GM18505 (cell line): Measurements from ENCODE around the gene ANKS1B.
"Not testable (repeated sequence)": the region's sequence is repeated elsewhere in the genome, so short reads cannot be mapped to it uniquely, and the experiment has no call there.

ENCODE experiments used
- ATAC-seq: cut with Tn5 transposase; IDR thresholded peaks from one replicate; pipeline ENCODE4 v1.9.1; 2021; ENCODE audit not compliant: unreplicated experiment
- POLR2A ChIP-seq: IDR thresholded peaks from 4 replicates; pipeline ENCODE4 v1.6.1; 2011; ENCODE audit warnings: borderline replicate concordance; ENCODE audit not compliant: insufficient read depth, insufficient read length; ENCODE audit errors: extremely low read depth

The ANKS1B gene

GRCh38 chr12:99250091-99250490 is 734.6 kb downstream of the ANKS1B start:
- ATAC-seq: no peak
- TF ChIP-seq POLR2A: no peak

DNA sequence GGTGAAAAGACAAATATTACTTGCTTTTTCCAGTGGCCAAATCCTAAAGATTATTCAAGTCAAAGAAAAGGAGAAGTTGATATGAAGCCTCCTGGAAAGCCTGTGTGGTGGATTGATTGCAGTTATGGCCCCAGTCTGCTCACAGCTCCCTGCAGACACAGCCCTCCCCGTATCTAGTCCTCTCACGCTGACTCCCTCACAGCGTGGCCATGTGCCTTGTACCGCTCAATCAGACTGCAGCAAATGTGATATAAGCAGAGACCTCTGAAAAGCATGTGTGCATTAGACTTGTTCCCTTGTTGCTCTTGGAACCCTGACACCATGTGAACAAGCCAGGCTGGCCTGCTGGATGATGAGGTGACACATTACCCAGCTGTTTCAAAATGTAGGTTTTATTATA is 735.2 kb downstream of the ANKS1B start:
- no peak for ATAC-seq
- no peak for TF ChIP-seq POLR2A

GRCh38 chr12:99237907-99238538 is 746.7 kb downstream of the ANKS1B start:
- not testable (repeated sequence) for ATAC-seq

DNA sequence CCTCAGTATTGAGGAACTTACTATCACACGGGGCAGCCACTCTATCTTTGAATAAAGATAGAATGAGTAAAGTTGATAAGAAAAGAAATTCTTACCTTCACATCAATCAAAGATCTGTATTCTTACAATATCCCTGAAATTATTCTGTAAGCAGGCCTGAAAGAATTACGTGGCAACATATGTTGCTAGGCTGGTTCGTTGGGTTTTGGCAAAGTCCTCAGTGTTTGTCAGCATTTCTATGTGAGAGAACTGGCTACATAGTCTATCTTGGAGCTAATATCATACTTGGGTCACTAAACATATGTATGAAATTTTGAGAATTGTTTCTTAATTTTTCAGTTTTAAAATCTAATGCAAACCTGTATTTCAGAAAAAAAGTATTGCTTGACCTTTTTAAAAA is 749.4 kb downstream of the ANKS1B start:
- no peak for TF ChIP-seq POLR2A

GRCh38 chr12:99234702-99235101 is 750.0 kb downstream of the ANKS1B start:
- no peak for TF ChIP-seq POLR2A
- ATAC-seq: no peak

More for the DNA sequence above, 749.4 kb downstream of the ANKS1B start:
- ATAC-seq: no peak

GRCh38 chr12:99232324-99232723 is 752.4 kb downstream of the ANKS1B start:
- no peak for ATAC-seq
- no peak for TF ChIP-seq POLR2A

GRCh38 chr12:99231031-99231430 is 753.7 kb downstream of the ANKS1B start:
- no peak for ATAC-seq
- no peak for TF ChIP-seq POLR2A

GRCh38 chr12:99224237-99224636 is 760.5 kb downstream of the ANKS1B start:
- ATAC-seq: no peak
- TF ChIP-seq POLR2A: no peak

DNA sequence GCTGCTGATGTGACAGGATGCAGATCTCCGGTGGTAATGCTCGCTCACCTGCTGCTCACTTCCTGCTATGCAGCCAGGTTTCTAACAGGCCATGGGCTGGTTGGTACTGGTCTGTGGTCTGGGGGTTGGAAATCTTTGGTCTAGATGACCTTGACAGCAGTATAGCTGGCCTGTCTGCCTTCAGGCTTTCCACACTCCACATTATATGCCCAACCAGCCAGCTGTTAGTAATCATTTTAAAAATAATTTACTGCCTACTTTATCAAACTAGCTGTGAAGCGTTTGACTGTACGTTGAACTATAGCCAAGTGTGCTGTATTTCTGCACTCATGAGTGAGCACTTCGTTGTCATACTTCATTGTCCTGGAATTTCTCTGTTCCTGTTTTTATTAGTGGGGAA is 761.2 kb downstream of the ANKS1B start:
- no peak for ATAC-seq
- no peak for TF ChIP-seq POLR2A

DNA sequence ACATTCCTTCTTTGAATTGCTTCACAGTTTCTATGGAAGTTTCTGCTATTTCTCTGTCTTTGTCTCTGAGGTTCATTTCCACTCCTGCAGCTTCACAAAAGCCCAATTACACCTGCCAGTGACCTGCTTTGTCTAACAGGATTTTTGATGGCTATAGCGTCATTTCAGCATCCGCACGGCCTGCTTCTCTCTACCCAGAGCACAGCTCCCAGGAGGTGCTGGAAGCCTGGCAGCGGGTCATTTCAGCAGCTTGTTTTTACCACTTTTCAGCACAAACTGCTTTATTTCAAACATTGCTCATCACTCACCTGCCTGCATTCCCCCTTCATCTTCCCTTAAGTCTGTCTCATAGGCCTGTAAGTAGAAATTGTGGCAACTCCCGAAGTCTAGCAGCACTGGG is 771.7 kb downstream of the ANKS1B start:
- no peak for TF ChIP-seq POLR2A
- ATAC-seq: no peak

DNA sequence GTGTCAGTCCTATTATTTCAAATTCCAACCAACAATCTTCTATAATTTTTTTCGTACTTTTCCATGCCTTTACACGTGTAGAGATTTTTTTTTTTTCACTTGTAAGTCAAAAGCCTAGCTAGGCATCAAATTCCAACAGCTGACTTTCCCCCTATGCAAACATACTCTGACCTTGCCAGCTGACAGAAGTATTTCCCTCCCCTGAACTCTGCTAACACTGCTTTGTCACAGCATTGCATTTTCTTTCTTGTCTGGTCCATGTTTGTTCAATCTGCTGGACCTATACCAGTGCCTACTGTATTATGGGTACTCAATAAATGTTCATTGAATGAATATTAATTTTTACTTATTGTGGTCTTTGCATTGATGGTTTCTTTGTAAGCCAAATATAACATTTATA is 772.5 kb downstream of the ANKS1B start:
- no peak for TF ChIP-seq POLR2A
- ATAC-seq: no peak

GRCh38 chr12:99205111-99205510 is 779.6 kb downstream of the ANKS1B start:
- no peak for ATAC-seq
- no peak for TF ChIP-seq POLR2A

GRCh38 chr12:99201906-99202645 is 782.7 kb downstream of the ANKS1B start:
- ATAC-seq: no peak
- TF ChIP-seq POLR2A: no peak

GRCh38 chr12:99200711-99201384 is 783.9 kb downstream of the ANKS1B start:
- no peak for ATAC-seq
- no peak for TF ChIP-seq POLR2A

GRCh38 chr12:99195474-99195873 is 789.3 kb downstream of the ANKS1B start:
- ATAC-seq: no peak
- TF ChIP-seq POLR2A: no peak

GRCh38 chr12:99192489-99192888 is 792.2 kb downstream of the ANKS1B start:
- ATAC-seq: no peak
- TF ChIP-seq POLR2A: no peak
